SK-N-SH (cell line): Measurements from ENCODE around the gene DAB2IP. TPM values are rescaled to one million over a fixed set of nuclear protein-coding genes. Genes with fewer than 3 reads are reported as not detected.

ENCODE experiments used
- CTCF ChIA-PET: fragments of 300-600, 350-600 bp; formaldehyde crosslinking; extraction: SDS; loops from one replicate; lab custom pipeline; 2021; lab: Yijun Ruan, JAX
- POLR2A ChIA-PET: fragments of 350-600 bp; sonication (Branson Sonifier 250); formaldehyde crosslinking; extraction: SDS; loops from one replicate; lab custom pipeline; 2020; ENCODE audit warnings: antibody characterized with exemption, inconsistent platforms; lab: Yijun Ruan, JAX
- DNase-seq: peaks from one replicate; pipeline ENCODE4 v3.0.0; 2012
- H2AFZ ChIP-seq: fragments of 200-600 bp; sonication (generic); 2 replicates; pipeline ENCODE4 v1.8.1; 2016; ENCODE audit warnings: antibody characterized with exemption, mild to moderate bottlenecking, low read depth
- H3F3A ChIP-seq: fragments of 200-600 bp; sonication (generic); replicated peaks from 2 replicates; pipeline ENCODE3; 2016; ENCODE audit warnings: antibody characterized with exemption, mild to moderate bottlenecking; ENCODE audit not compliant: insufficient read depth
- H3K27ac ChIP-seq, 2 experiments: fragments of 200-500 bp in 1 of 2; fragments of 200-600 bp in 1 of 2; sonication (Bioruptor generic) in 1 of 2; sonication (generic), shearing (Covaris generic) in 1 of 2; 2 replicates each; pipeline versions ENCODE4 v1.5.1 to v1.6.1; 2014 to 2016; ENCODE audit warnings: low read depth in 2 of 2, inconsistent platforms in 1 of 2, low read length in 1 of 2, mild to moderate bottlenecking in 1 of 2, mixed read lengths in 1 of 2
- H3K27me3 ChIP-seq: fragments of 200-600 bp; sonication (generic), shearing (Covaris generic); 2 replicates; pipeline ENCODE4 v1.6.1; 2016; ENCODE audit warnings: mixed run types; ENCODE audit not compliant: insufficient read depth
- H3K36me3 ChIP-seq, 2 experiments: fragments of 200-500 bp in 1 of 2; fragments of 200-600 bp in 1 of 2; sonication (Bioruptor generic) in 1 of 2; sonication (generic) in 1 of 2; replicated peaks in 1 of 2; 2 replicates each; pipeline versions ENCODE3 to v1.5.1; 2014 to 2016; ENCODE audit warnings: low read length in 1 of 2, mild to moderate bottlenecking in 1 of 2; ENCODE audit not compliant: insufficient read depth in 2 of 2, control insufficient read depth in 1 of 2
- H3K4me1 ChIP-seq, 2 experiments: fragments of 200-500 bp in 1 of 2; fragments of 200-600 bp in 1 of 2; sonication (Bioruptor generic) in 1 of 2; sonication (generic), shearing (Covaris generic) in 1 of 2; 2 replicates each; pipeline versions ENCODE4 v1.5.1 to v1.6.1; 2014 to 2016; ENCODE audit warnings: low read depth in 1 of 2, low read length in 1 of 2, mixed run types in 1 of 2; ENCODE audit not compliant: insufficient read depth in 2 of 2, control insufficient read depth in 1 of 2
- H3K4me2 ChIP-seq: fragments of 200-600 bp; sonication (generic), shearing (Covaris generic); 2 replicates; pipeline ENCODE4 v1.6.1; 2017; ENCODE audit warnings: mixed run types
- H3K4me3 ChIP-seq, 2 experiments: fragments of 200-500 bp in 1 of 2; fragments of 200-600 bp in 1 of 2; sonication (Bioruptor generic) in 1 of 2; sonication (generic), shearing (Covaris generic) in 1 of 2; 2 replicates each; pipeline versions ENCODE4 v1.5.1 to v1.8.1; 2014 to 2016; ENCODE audit warnings: low read depth in 2 of 2, inconsistent platforms in 1 of 2, low read length in 1 of 2, mild to moderate bottlenecking in 1 of 2, mixed read lengths in 1 of 2, moderate library complexity in 1 of 2
- H3K79me2 ChIP-seq: fragments of 200-600 bp; sonication (generic); 2 replicates; pipeline ENCODE4 v1.8.1; 2017; ENCODE audit warnings: mild to moderate bottlenecking; ENCODE audit not compliant: insufficient read depth
- H3K9ac ChIP-seq: fragments of 200-600 bp; sonication (generic); 2 replicates; pipeline ENCODE4 v1.6.1; 2017; ENCODE audit warnings: mixed run types
- H3K9me2 ChIP-seq: fragments of 200-600 bp; sonication (generic); 2 replicates; pipeline ENCODE4 v1.6.1; 2017; ENCODE audit warnings: mixed run types
- H3K9me3 ChIP-seq: fragments of 200-600 bp; sonication (generic); 2 replicates; pipeline ENCODE4 v1.6.1; 2017; ENCODE audit warnings: mixed run types, mild to moderate bottlenecking, moderate library complexity
- H4K20me1 ChIP-seq: fragments of 200-600 bp; sonication (generic); 2 replicates; pipeline ENCODE4 v1.6.1; 2017; ENCODE audit warnings: mild to moderate bottlenecking, mixed run types; ENCODE audit not compliant: insufficient read depth
- EP300 ChIP-seq, 2 experiments: IDR thresholded peaks; 2 replicates each; pipeline versions ENCODE4 v1.4.0 to v1.6.1; 2012; ENCODE audit warnings: borderline replicate concordance in 1 of 2, low read depth in 1 of 2, low read length in 1 of 2
- FOSL2 ChIP-seq: IDR thresholded peaks from 2 replicates; pipeline ENCODE4 v1.4.0; 2012; ENCODE audit warnings: low read depth, mild to moderate bottlenecking, moderate library complexity, borderline replicate concordance
- GATA2 ChIP-seq: sonication (generic); formaldehyde crosslinking; IDR thresholded peaks from 2 replicates; pipeline ENCODE4 v1.5.0; 2020; ENCODE audit warnings: mild to moderate bottlenecking, missing genetic modification reagents
- IRF3 ChIP-seq: fragments of 150-350 bp; IDR thresholded peaks from 2 replicates; pipeline ENCODE4 v1.6.1; 2016; ENCODE audit warnings: mild to moderate bottlenecking, low read depth, low read length
- JUND ChIP-seq: IDR thresholded peaks from 2 replicates; pipeline ENCODE4 v1.4.0; 2012
- MXI1 ChIP-seq: IDR thresholded peaks from 2 replicates; pipeline ENCODE4 v1.6.1; 2012; ENCODE audit warnings: mild to moderate bottlenecking, low read depth, low read length, improper control_type of control experiment
- NRF1 ChIP-seq: IDR thresholded peaks from 2 replicates; pipeline ENCODE4 v1.6.1; 2012; ENCODE audit warnings: low read depth, mild to moderate bottlenecking, low read length
- PBX3 ChIP-seq: IDR thresholded peaks from 2 replicates; pipeline ENCODE4; 2012
- POLR2AphosphoS5 ChIP-seq: IDR thresholded peaks from 2 replicates; pipeline ENCODE4 v1.6.1; 2012; ENCODE audit warnings: low read depth, low read length
- RCOR1 ChIP-seq: fragments of 150-350 bp; IDR thresholded peaks from 2 replicates; pipeline ENCODE4 v1.6.1; 2017; ENCODE audit warnings: antibody characterized with exemption, low read length
- REST ChIP-seq: IDR thresholded peaks from 2 replicates; pipeline ENCODE4 v1.6.1; 2012; ENCODE audit warnings: mild to moderate bottlenecking, low read depth, low read length, moderate library complexity
- RFX5 ChIP-seq: IDR thresholded peaks from 2 replicates; pipeline ENCODE4 v1.6.1; 2012; ENCODE audit warnings: mild to moderate bottlenecking, improper control_type of control experiment, low read length
- SIN3A ChIP-seq: IDR thresholded peaks from 2 replicates; pipeline ENCODE4 v1.6.1; 2012; ENCODE audit warnings: low read depth, mild to moderate bottlenecking, low read length, moderate library complexity, borderline replicate concordance
- USF2 ChIP-seq: fragments of 150-350 bp; IDR thresholded peaks from 2 replicates; pipeline ENCODE4 v1.6.1; 2017; ENCODE audit warnings: antibody characterized with exemption, low read length, low read depth, borderline replicate concordance
- WGBS: methylation state at CpG from one replicate; pipeline ENCODE4 v1.1.6; 2017; ENCODE audit warnings: low lambda C conversion rate; 5-methylcytosine and 5-hydroxymethylcytosine counted together
- polyA plus RNA-seq, 3 experiments: library from polyadenylated mRNA; depleted of rRNA; stranded (reverse); fragments of >200 nt; gene quantifications; 2 replicates each; pipeline ENCODE4 v1.2.3, GENCODE V29; 2012

Gene DAB2IP
- polyA plus RNA-seq, 1 of the 3 experiments (the other 2 are of a cell fraction), result 21.4 TPM

GRCh38 chr9:121690766-121691165 lies 39.3 kb downstream of the DAB2IP start:
- 89% methylated on average over 1 of the region's 1 CpG for WGBS
- Histone ChIP-seq H3K4me3 (no peak overlapping the region), H4K20me1 (peaks cover 30% of the 10 kb centered on the region), H3K9me3 (no peaks in the 10 kb centered on the region), H3K36me3 (no peaks in the 10 kb centered on the region), H3K27ac (no peak overlapping the region), H2AFZ (no peak overlapping the region), H3K4me1 (peaks cover 14 to 18% of the 10 kb centered on the region in 2 experiments; a peak in 3 of 4 replicates), H3K27me3 (no peaks in the 10 kb centered on the region), H3K79me2 (no peaks in the 10 kb centered on the region), H3K4me2 (no peak overlapping the region), H3K9ac (no peak overlapping the region), H3K9me2 (no peaks in the 10 kb centered on the region), H3F3A (peaks cover 30% of the 10 kb centered on the region)
- TF ChIP-seq IRF3, result no peak
- no peak for TF ChIP-seq MXI1
- no peak for TF ChIP-seq RCOR1
- TF ChIP-seq JUND, result no peak
- no peak for TF ChIP-seq SIN3A
- no peak for TF ChIP-seq GATA2
- no peak for TF ChIP-seq POLR2AphosphoS5
- no peak for TF ChIP-seq PBX3
- no peak for TF ChIP-seq REST
- no peak for TF ChIP-seq RFX5
- TF ChIP-seq FOSL2, result no peak
- no peak for TF ChIP-seq EP300 (IDR thresholded peaks at IDR 0.05; ENCODE audit: borderline replicate concordance in 1 of 2, low read depth in 1 of 2, low read length in 1 of 2)
- TF ChIP-seq USF2, result no peak
- no peak for TF ChIP-seq NRF1
- ChIA-PET CTCF (interaction anchor here (0.8 to 4.7 kb wide), 6 partner anchors 8 to 305 kb away, joined by 3 to 14 read pairs (median 6); no protein-coding TSS in a partner anchor), POLR2A (no interaction called here)
- no peak for DNase-seq
